C4-2B (cell line): ENCODE measurements around the gene TMBIM1.

Source experiments
- H3K27ac ChIP-seq: fragments of 450-650 bp; 2 replicates; pipeline ENCODE4 v1.5.1; 2017
- ZFX ChIP-seq: fragments of 450-650 bp; IDR thresholded peaks from 2 replicates; pipeline ENCODE4 v1.6.1; 2017
- TF ChIP-seq, protein P1 (sequence below): fragments of 450-650 bp; conservative IDR thresholded peaks from 2 replicates; pipeline ENCODE4 v1.5.1; 2017; ENCODE audit warnings: mild to moderate bottlenecking

The TMBIM1 gene

DNA sequence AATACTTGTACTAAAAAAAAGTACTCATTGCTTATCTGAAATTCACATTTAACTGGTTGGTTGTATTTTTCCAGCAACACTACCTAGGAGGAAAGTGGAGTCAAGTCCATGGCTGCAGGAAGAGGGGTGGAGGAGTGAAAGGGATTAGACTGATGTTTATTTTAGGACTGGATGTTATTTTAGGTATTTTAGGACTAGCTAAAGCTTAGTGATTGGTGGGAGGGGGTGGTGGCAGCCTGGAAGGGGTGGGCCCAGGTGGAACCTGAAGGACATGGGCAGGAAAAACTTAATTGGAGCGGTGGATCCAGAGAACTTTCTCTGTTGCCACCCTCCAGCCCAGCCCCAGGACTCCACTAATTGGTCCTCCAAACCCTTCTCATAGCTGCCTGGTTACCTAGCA, 3.9 kb upstream of the TMBIM1 start:
- H3K27ac ChIP-seq, result peak overlapping the region; percentile 87
- TF ChIP-seq ZFX, result no peak
- TF ChIP-seq, protein P1, sequence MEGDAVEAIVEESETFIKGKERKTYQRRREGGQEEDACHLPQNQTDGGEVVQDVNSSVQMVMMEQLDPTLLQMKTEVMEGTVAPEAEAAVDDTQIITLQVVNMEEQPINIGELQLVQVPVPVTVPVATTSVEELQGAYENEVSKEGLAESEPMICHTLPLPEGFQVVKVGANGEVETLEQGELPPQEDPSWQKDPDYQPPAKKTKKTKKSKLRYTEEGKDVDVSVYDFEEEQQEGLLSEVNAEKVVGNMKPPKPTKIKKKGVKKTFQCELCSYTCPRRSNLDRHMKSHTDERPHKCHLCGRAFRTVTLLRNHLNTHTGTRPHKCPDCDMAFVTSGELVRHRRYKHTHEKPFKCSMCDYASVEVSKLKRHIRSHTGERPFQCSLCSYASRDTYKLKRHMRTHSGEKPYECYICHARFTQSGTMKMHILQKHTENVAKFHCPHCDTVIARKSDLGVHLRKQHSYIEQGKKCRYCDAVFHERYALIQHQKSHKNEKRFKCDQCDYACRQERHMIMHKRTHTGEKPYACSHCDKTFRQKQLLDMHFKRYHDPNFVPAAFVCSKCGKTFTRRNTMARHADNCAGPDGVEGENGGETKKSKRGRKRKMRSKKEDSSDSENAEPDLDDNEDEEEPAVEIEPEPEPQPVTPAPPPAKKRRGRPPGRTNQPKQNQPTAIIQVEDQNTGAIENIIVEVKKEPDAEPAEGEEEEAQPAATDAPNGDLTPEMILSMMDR, result no peak

DNA sequence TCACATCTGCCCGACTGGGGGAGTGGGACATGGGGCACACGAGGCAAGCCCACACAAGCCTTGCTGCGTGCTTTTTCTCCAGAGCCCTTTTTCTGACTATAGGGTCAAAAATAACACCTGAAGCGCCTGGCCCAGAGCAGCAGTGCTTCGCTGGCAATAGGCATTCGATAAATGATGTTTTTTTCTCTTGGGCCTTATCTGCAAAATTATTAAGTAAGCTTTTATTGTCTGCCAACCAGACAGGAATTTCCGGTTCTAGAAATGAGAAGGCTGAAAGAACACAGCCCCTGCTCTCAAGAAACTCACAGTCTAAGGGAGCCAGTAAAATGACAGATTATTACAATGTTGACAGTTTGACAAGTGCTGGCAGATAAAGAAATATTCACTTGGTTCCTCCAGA, 2.7 kb upstream of the TMBIM1 start:
- TF ChIP-seq ZFX, result no peak
- TF ChIP-seq, protein P1, result no peak
- H3K27ac ChIP-seq, result peak overlapping the region; percentile 87

- TF ChIP-seq ZFX, result no peak
- TF ChIP-seq, protein P1, result no peak
- peak overlapping the region; percentile 87 for H3K27ac ChIP-seq
Measured at GRCh38 chr2:218294430-218295022, 2.2 kb upstream of the TMBIM1 start.

GRCh38 chr2:218293715-218294429, 1.6 kb upstream of the TMBIM1 start:
- peak overlapping the region; percentile 87 for H3K27ac ChIP-seq
- TF ChIP-seq, protein P1, result no peak
- TF ChIP-seq ZFX, result no peak

- H3K27ac ChIP-seq, result peak overlapping the region; percentile 90
- TF ChIP-seq ZFX, result no peak
- TF ChIP-seq, protein P1, result no peak
Measured at GRCh38 chr2:218291318-218292047, 820 bp downstream of the TMBIM1 start.

- H3K27ac ChIP-seq, result peak overlapping the region; percentile 90
- TF ChIP-seq, protein P1, result no peak
Measured at GRCh38 chr2:218290316-218291261, 1.7 kb downstream of the TMBIM1 start.
